NCI-H446 (cell line): Measurements from ENCODE around the gene KRTAP5-1.
"Not testable (repeated sequence)": the region's sequence is repeated elsewhere in the genome, so short reads cannot be mapped to it uniquely, and the experiment has no call there.

Experiments
- DNase-seq, 2 experiments: peaks; one replicate each; lab custom pipeline; 2025; lab: John Stamatoyannopoulos, UW

KRTAP5-1 gene

GRCh38 chr11:1584661-1585370 lies at the start of gene KRTAP5-1:
KRTAP5-1 (minus strand) TSS chr11:1585283; CDS start chr11:1585249, 34 bp downstream.
- not testable (repeated sequence) for DNase-seq

- DNase-seq = no peak
Observed at GRCh38 chr11:1633864-1634263, 48.8 kb upstream of the KRTAP5-1 start.

- no peak for DNase-seq
Observed at GRCh38 chr11:1632053-1632714, 47.1 kb upstream of the KRTAP5-1 start.

- no peak for DNase-seq
Observed at GRCh38 chr11:1631066-1631568, 46.0 kb upstream of the KRTAP5-1 start.

GRCh38 chr11:1630271-1630670 lies 45.2 kb upstream of the KRTAP5-1 start:
- no peak for DNase-seq

- no peak for DNase-seq
Observed at GRCh38 chr11:1629326-1630185, 44.5 kb upstream of the KRTAP5-1 start, which contains the start of gene KRTAP5-5. KRTAP5-5 (plus strand) TSS chr11:1629775; CDS start chr11:1629841, 66 bp downstream.

GRCh38 chr11:1628506-1629325 lies 43.6 kb upstream of the KRTAP5-1 start:
- DNase-seq = peak in 1 of 2 experiments; percentile 38

- no peak for DNase-seq
Observed at GRCh38 chr11:1625541-1625940, 40.5 kb upstream of the KRTAP5-1 start.

- no peak for DNase-seq
Observed at GRCh38 chr11:1624621-1625020, 39.5 kb upstream of the KRTAP5-1 start.

- DNase-seq = no peak
Observed at GRCh38 chr11:1623716-1624115, 38.6 kb upstream of the KRTAP5-1 start.

GRCh38 chr11:1622086-1622485 lies 37.0 kb upstream of the KRTAP5-1 start, which contains the start of gene KRTAP5-4:
KRTAP5-4 (minus strand) TSS chr11:1622138; CDS start chr11:1622093, 45 bp downstream.
- no peak for DNase-seq

- no peak for DNase-seq
Observed at GRCh38 chr11:1619449-1619848, 34.4 kb upstream of the KRTAP5-1 start.

- DNase-seq = no peak
Observed at GRCh38 chr11:1618231-1618630, 33.1 kb upstream of the KRTAP5-1 start.

- DNase-seq = no peak
Observed at GRCh38 chr11:1608363-1608762, 23.3 kb upstream of the KRTAP5-1 start, which contains the start of gene KRTAP5-3. KRTAP5-3 (minus strand) TSS chr11:1608463; CDS start chr11:1608385, 78 bp downstream.

- not testable (repeated sequence) for DNase-seq
Observed at GRCh38 chr11:1607901-1608300, 22.8 kb upstream of the KRTAP5-1 start.

GRCh38 chr11:1607156-1607845 lies 22.2 kb upstream of the KRTAP5-1 start:
- not testable (repeated sequence) for DNase-seq

- not testable (repeated sequence) for DNase-seq
Observed at GRCh38 chr11:1605923-1606322, 20.8 kb upstream of the KRTAP5-1 start.

- no peak for DNase-seq
Observed at GRCh38 chr11:1604711-1605110, 19.6 kb upstream of the KRTAP5-1 start.

- DNase-seq = no peak
Observed at GRCh38 chr11:1604181-1604580, 19.1 kb upstream of the KRTAP5-1 start.

- no peak for DNase-seq
Observed at GRCh38 chr11:1603629-1604028, 18.5 kb upstream of the KRTAP5-1 start.
